ENCODE results near the gene SOBP. TPM values are rescaled to one million over a fixed set of nuclear protein-coding genes. Genes with fewer than 3 reads are reported as not detected.

SOBP gene
- total RNA-seq, 1 experiment from 2014 or later, result 0.22 TPM

DNA sequence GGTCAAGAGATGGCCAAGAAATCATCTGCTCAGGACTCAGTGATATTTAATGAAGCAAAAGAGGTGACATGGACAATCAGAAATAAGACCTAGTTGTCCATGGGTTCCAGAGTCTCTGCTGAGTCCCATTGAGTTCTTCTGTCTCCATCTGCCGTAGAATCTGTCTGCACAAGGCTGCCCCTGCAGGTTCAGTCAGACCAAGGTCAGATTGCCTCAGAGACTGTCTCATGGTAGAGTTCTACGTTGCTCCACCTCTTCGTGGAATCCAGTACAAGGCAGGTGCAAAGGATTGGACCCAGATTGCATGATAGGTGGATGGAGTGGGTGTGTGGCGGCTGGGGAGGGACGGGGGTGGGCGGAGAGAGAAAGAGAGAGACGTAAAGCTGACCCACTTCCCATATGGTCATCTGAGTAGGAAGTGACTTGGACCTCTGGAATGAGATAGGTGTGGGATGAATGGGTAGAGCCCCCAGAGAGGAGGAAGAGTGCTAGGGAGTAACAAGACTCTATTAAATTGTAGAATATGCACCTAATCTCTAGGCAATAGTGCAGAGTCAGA is 75.3 kb downstream of the SOBP start:
- no peak overlapping the region for H3K4me2 ChIP-seq
- ChIA-PET CTCF (no interaction called here), POLR2A (ENCODE audit: unreplicated experiment) (no interaction called here)
- DNase-seq, result no peak
- BruUV-seq (replicated peaks), result no TSS peak
- H3K4me1 ChIP-seq (replicated peaks; ENCODE audit: insufficient read depth), result no peaks in the 10 kb centered on the region
- H3K27me3 ChIP-seq (ENCODE audit: insufficient read depth, low read depth), result no peaks in the 10 kb centered on the region
- H3K9me2 ChIP-seq (ENCODE audit: insufficient read depth), result no peaks in the 10 kb centered on the region
- H3K79me2 ChIP-seq (ENCODE audit: low read depth), result no peaks in the 10 kb centered on the region
- H3K9me3 ChIP-seq (ENCODE audit: insufficient read depth, low read depth), result no peaks in the 10 kb centered on the region
- H3K4me3 ChIP-seq, result no peak overlapping the region
- H3K36me3 ChIP-seq (ENCODE audit: low read depth), result no peaks in the 10 kb centered on the region
- no peak overlapping the region for H2AFZ ChIP-seq
- TF ChIP-seq, protein P1, sequence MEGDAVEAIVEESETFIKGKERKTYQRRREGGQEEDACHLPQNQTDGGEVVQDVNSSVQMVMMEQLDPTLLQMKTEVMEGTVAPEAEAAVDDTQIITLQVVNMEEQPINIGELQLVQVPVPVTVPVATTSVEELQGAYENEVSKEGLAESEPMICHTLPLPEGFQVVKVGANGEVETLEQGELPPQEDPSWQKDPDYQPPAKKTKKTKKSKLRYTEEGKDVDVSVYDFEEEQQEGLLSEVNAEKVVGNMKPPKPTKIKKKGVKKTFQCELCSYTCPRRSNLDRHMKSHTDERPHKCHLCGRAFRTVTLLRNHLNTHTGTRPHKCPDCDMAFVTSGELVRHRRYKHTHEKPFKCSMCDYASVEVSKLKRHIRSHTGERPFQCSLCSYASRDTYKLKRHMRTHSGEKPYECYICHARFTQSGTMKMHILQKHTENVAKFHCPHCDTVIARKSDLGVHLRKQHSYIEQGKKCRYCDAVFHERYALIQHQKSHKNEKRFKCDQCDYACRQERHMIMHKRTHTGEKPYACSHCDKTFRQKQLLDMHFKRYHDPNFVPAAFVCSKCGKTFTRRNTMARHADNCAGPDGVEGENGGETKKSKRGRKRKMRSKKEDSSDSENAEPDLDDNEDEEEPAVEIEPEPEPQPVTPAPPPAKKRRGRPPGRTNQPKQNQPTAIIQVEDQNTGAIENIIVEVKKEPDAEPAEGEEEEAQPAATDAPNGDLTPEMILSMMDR (conservative IDR thresholded peaks at IDR 0.05), result no peak
- no peak for TF ChIP-seq EZH2 (IDR thresholded peaks at IDR 0.05; ENCODE audit: low read depth)
- intact Hi-C loops (cut with micrococcal nuclease; ENCODE audit: unreplicated experiment), result no loop called here
- no peaks in the 10 kb centered on the region for H3F3A ChIP-seq (ENCODE audit: insufficient read depth, low read depth)
- H4K20me1 ChIP-seq (ENCODE audit: insufficient read depth), result no peaks in the 10 kb centered on the region
- H3K27ac ChIP-seq, result no peak overlapping the region

DNA sequence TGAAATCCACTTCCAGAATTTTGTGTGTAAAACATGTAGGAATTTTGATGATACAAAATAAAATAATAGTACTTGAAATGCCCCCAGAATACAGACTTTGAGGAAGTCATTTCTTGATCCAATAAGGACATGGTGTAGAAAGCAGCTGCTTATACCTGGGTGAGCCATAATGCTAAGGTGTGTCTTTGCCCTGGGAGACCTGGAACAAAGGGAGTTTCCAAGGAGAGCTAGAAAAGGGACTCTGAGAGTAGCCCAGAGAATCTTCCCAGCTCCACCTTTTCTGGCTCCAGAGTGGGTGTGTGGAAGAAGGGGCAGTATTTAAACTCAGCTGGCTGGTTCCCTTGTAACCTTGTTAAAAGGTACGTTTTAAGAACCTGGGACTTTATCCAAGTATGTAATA is 77.7 kb downstream of the SOBP start:
- TF ChIP-seq, protein P1 (conservative IDR thresholded peaks at IDR 0.05), result no peak
- TF ChIP-seq EZH2 (IDR thresholded peaks at IDR 0.05; ENCODE audit: low read depth), result no peak
- H3K4me2 ChIP-seq, result no peak overlapping the region
- no peak overlapping the region for H2AFZ ChIP-seq
- no peak overlapping the region for H3K4me3 ChIP-seq
- H3K9me2 ChIP-seq (ENCODE audit: insufficient read depth), result no peaks in the 10 kb centered on the region
- H3K36me3 ChIP-seq (ENCODE audit: low read depth), result no peaks in the 10 kb centered on the region
- no peaks in the 10 kb centered on the region for H3K9me3 ChIP-seq (ENCODE audit: insufficient read depth, low read depth)
- no peak for DNase-seq
- intact Hi-C loops (cut with micrococcal nuclease; ENCODE audit: unreplicated experiment), result no loop called here
- H3K27ac ChIP-seq, result no peak overlapping the region
- ChIA-PET CTCF (no interaction called here), POLR2A (ENCODE audit: unreplicated experiment) (no interaction called here)
- no TSS peak for BruUV-seq (replicated peaks)
- no peaks in the 10 kb centered on the region for H3K4me1 ChIP-seq (replicated peaks; ENCODE audit: insufficient read depth)
- no peaks in the 10 kb centered on the region for H3F3A ChIP-seq (ENCODE audit: insufficient read depth, low read depth)
- no peaks in the 10 kb centered on the region for H3K27me3 ChIP-seq (ENCODE audit: insufficient read depth, low read depth)
- no peaks in the 10 kb centered on the region for H3K79me2 ChIP-seq (ENCODE audit: low read depth)
- no peaks in the 10 kb centered on the region for H4K20me1 ChIP-seq (ENCODE audit: insufficient read depth)

DNA sequence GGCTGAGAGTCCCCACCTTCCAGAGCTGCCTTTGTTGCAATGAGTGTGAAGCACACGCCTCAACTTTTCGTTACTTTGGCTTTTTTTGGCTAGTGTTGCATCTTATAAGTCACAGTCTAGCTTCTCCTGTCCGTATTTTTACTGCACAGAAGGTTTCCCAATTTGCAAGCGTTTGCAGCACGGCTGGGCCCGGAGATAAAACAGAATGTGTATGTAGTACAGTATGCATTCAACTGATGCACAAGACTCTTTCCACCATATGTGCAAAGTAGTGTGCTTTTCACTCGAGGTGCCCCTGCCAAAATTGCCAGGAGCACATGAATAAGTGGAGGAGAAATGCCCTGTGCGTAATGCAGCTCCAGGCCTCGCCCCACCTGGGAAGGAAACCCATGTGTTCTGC is 79.6 kb downstream of the SOBP start:
- Histone ChIP-seq H3K27me3 (ENCODE audit: insufficient read depth, low read depth) (no peaks in the 10 kb centered on the region), H3K9me3 (ENCODE audit: insufficient read depth, low read depth) (no peaks in the 10 kb centered on the region), H2AFZ (no peak overlapping the region), H3K79me2 (ENCODE audit: low read depth) (no peaks in the 10 kb centered on the region), H3F3A (ENCODE audit: insufficient read depth, low read depth) (no peaks in the 10 kb centered on the region), H3K9me2 (ENCODE audit: insufficient read depth) (no peaks in the 10 kb centered on the region), H3K27ac (no peak overlapping the region), H3K4me2 (no peak overlapping the region), H3K4me1 (replicated peaks; ENCODE audit: insufficient read depth) (no peaks in the 10 kb centered on the region), H4K20me1 (ENCODE audit: insufficient read depth) (no peaks in the 10 kb centered on the region), H3K36me3 (ENCODE audit: low read depth) (no peaks in the 10 kb centered on the region), H3K4me3 (no peak overlapping the region)
- TF ChIP-seq, protein P1 (conservative IDR thresholded peaks at IDR 0.05), result no peak
- no peak for TF ChIP-seq EZH2 (IDR thresholded peaks at IDR 0.05; ENCODE audit: low read depth)
- intact Hi-C loops (cut with micrococcal nuclease; ENCODE audit: unreplicated experiment), result no loop called here
- no TSS peak for BruUV-seq (replicated peaks)
- no peak for DNase-seq
- POLR2A ChIA-PET (ENCODE audit: unreplicated experiment), result no interaction called here
- CTCF ChIA-PET, result no interaction called here

All from PC-9 (cell line).